GM10847 (cell line): ENCODE measurements around the gene SYNGR2.
A peak's percentile ranks its signal among the peaks of the same experiment; 100 is the strongest.

Experiments used
- POLR2A ChIP-seq: IDR thresholded peaks from 2 replicates; pipeline ENCODE4 v1.6.1; 2011; ENCODE audit not compliant: insufficient read length; ENCODE audit errors: extremely low read depth

SYNGR2 gene

DNA sequence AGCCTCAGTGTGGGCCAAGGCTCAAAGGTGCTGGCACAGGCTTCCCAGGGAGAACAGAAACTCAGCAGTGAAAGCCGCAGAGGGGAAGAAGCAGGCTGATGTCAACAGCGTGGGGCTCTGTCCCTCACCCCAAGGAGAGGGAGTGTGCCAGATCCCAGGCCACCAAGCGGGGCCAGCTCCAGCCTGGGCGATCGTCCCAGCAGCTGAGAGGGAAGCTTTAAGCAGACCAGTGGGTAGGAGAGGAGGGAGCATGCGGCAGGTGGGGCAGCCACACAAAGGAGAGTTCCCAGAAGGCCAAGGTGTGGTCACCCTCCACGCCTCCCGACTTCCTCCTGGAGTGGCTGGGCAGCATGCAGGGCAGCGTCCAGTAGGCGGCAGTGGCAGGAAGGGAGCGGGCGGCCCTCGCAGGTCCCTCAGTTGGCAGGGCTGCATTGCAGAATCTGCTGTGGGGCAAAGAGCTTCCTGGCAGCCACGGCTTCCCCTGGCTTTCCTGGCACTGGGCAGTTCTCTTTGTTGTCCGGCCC is 6.0 kb downstream of the SYNGR2 start:
- peak; percentile 28 for TF ChIP-seq POLR2A

GRCh38 chr17:78174870-78175642 is 6.7 kb downstream of the SYNGR2 start:
- no peak for TF ChIP-seq POLR2A

DNA sequence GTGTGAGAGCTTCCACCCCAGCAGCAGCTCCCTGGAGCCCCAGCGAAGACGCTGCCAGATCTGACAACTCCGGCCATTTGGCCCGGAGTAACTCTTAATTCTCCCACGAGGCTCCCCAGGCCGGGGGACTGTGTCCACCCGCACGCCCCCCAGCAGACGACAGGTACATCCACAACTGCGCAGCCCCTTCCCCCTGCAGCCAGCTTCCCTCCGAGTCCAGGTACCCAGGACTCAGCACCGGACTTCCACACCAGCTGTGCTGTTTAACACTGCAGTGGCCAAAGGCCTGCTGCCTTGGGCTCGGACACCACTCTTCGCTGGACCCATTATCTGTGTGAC is 7.2 kb downstream of the SYNGR2 start:
- no peak for TF ChIP-seq POLR2A

GRCh38 chr17:78176548-78177025 is 8.2 kb downstream of the SYNGR2 start:
- TF ChIP-seq POLR2A: no peak

GRCh38 chr17:78179372-78179771 is 11.0 kb downstream of the SYNGR2 start:
- no peak for TF ChIP-seq POLR2A

DNA sequence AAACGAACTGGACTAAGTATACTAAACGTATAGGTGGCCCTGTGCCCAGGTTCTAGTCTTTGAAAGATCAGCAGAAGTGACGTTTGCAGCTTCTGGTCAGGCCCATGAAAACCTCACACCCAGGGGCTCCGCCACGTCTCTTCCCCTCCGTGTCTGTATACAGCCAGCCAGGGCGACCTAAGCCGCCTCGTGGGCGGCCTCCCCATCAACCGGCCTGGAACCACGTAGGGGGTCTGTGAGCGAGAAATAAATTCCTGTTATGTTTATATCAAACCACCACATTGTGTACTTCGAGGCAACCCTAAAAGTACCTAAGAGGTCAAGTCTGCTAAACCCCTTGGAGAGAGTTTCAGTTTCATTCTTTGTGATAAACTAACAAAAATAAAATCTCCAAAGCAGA is 11.7 kb downstream of the SYNGR2 start:
- TF ChIP-seq POLR2A: no peak

GRCh38 chr17:78180508-78180907 is 12.1 kb downstream of the SYNGR2 start:
- TF ChIP-seq POLR2A: no peak

DNA sequence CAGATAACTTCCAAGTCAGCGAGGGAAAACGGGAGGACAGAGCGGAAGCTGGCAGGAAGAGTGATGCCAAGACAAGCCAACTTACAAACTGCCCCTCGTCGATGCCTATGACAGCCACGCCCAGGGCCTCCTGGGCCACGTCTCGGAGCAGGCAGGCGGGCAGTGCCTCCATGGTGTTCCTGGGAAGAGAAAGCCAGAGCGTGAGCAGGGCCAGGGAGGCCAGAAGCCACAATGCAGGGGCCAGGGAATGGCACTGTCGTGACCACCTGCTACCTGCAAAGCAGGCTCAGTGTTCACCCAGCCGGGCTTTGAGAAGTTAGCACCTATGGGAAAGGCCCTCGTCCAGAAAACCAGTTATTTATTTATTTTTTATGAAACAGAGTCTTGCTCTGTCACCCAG is 14.1 kb downstream of the SYNGR2 start:
- no peak for TF ChIP-seq POLR2A

- TF ChIP-seq POLR2A: no peak
Observed at GRCh38 chr17:78183916-78184315, 15.5 kb downstream of the SYNGR2 start.

- no peak for TF ChIP-seq POLR2A
Observed at GRCh38 chr17:78184351-78184750, 16.0 kb downstream of the SYNGR2 start.

DNA sequence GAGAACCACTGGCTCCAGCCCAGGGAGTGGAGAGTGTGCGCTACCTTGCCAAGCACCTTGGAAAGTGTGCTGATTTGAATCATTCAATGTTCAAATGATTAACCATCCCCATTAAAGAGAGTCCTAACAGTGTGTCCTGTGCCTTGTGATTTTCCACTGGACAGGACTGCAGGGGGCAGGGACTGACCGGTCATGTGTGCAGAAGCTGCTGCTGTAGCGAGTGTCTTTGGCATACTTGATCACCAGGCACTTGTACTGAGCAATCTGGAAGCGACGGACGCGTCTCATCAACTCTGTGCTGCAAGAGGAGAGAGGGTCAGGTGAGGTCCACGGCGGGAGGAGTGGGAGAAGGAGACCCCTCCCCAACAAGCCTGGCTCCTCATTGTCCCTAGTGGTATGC is 16.5 kb downstream of the SYNGR2 start:
- no peak for TF ChIP-seq POLR2A

GRCh38 chr17:78185981-78186691 is 17.8 kb downstream of the SYNGR2 start:
- TF ChIP-seq POLR2A: no peak

DNA sequence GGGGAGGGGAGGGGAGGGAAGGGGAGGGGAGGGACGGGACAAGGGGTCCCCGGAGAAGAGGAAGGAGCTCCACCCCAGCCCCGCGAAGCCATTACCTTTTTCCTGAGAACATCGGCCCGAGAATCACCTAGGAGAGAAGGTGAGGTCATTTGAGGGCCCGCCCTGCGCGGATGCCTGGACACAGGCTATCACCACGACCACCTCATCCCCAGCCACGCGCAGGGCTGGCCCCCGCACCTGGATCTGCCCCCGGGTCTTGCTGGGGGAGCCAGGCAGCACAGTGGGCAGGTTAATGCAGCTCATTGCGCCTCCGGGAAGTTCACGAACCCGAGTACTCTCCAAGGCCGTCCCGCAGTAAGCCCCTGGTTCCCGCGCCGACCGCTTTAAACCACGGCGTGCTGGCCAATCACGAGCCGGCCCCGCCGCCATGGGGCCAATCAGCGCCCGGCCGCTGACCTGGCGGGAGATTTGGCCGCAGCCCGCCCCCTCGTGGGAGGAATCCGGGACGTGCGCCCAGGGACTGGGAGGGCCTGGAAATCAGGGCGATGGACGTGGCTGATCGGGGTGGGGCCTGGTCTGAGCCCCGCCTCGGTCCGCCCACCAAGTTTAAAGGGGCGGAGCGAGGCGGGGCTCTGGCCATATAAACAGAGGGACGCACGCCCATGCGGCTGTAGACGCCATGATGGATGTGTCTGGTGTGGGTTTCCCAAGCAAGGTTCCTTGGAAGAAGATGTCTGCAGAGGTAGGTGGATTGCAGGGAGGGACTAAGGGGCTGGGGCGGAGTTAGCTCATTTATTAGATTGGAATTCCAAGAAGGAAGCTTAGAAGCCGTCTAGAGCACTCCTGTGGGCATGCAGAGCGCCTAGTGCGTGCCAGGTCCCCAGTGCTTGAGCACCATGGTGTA is 18.6 kb downstream of the SYNGR2 start, which contains the start of the genes AFMID and TK1:
TSS of gene AFMID (plus strand) at position 671 of the 904 bp plus-strand sequence. CDS start at position 680, 9 bp downstream.
TSS of gene TK1 (minus strand) at position 361 of the 904 bp plus-strand sequence. CDS start at position 303, 58 bp downstream.
- TF ChIP-seq POLR2A: peak; percentile 61

- no peak for TF ChIP-seq POLR2A
Observed at GRCh38 chr17:78196716-78197115, 28.3 kb downstream of the SYNGR2 start.
